GM19035 (cell line): ENCODE measurements around the gene AQP6.
"Not testable (repeated sequence)": the region's sequence is repeated elsewhere in the genome, so short reads cannot be mapped to it uniquely, and the experiment has no call there.

Source experiments
- ATAC-seq: cut with Tn5 transposase; IDR thresholded peaks from one replicate; pipeline ENCODE4 v1.9.1; 2021; ENCODE audit not compliant: unreplicated experiment

AQP6 gene

GRCh38 chr12:49969027-49969426 is 3.7 kb upstream of the AQP6 start:
- ATAC-seq: no peak

- no peak for ATAC-seq
Measured at GRCh38 chr12:49969651-49970429, 2.9 kb upstream of the AQP6 start.

GRCh38 chr12:49970658-49971057 is 2.1 kb upstream of the AQP6 start:
- no peak for ATAC-seq

GRCh38 chr12:49971141-49971540 is 1.6 kb upstream of the AQP6 start:
- no peak for ATAC-seq

- no peak for ATAC-seq
Measured at GRCh38 chr12:49972129-49972528, 618 bp upstream of the AQP6 start.

GRCh38 chr12:49973361-49973830 is 649 bp downstream of the AQP6 start:
- no peak for ATAC-seq

GRCh38 chr12:49974231-49974675 is 1.5 kb downstream of the AQP6 start:
- no peak for ATAC-seq

GRCh38 chr12:49974677-49975317 is 2.0 kb downstream of the AQP6 start:
- ATAC-seq: no peak

- ATAC-seq: no peak
Measured at GRCh38 chr12:49975318-49975761, 2.6 kb downstream of the AQP6 start.

- ATAC-seq: no peak
Measured at GRCh38 chr12:49976557-49976956, 3.8 kb downstream of the AQP6 start.

- ATAC-seq: no peak
Measured at GRCh38 chr12:49978125-49978524, 5.4 kb downstream of the AQP6 start.

- no peak for ATAC-seq
Measured at GRCh38 chr12:49979016-49979586, 6.4 kb downstream of the AQP6 start.

GRCh38 chr12:49979791-49980190 is 7.0 kb downstream of the AQP6 start:
- ATAC-seq: no peak

GRCh38 chr12:49980501-49981349 is 8.0 kb downstream of the AQP6 start:
- no peak for ATAC-seq

GRCh38 chr12:49982246-49983087 is 9.7 kb downstream of the AQP6 start:
- ATAC-seq: no peak

GRCh38 chr12:49983892-49984291 is 11.1 kb downstream of the AQP6 start:
- ATAC-seq: no peak

- ATAC-seq: no peak
Measured at GRCh38 chr12:49984476-49985359, 12.0 kb downstream of the AQP6 start.

- no peak for ATAC-seq
Measured at GRCh38 chr12:49985981-49986380, 13.2 kb downstream of the AQP6 start.

- ATAC-seq: not testable (repeated sequence)
Measured at GRCh38 chr12:49986476-49986875, 13.7 kb downstream of the AQP6 start.
